HG03432 (cell line): ENCODE data around the gene TRIM61.

Source experiments
- ATAC-seq: cut with Tn5 transposase; IDR thresholded peaks from one replicate; pipeline ENCODE4 v1.9.1; 2021; ENCODE audit warnings: mild to moderate bottlenecking, moderate library complexity; ENCODE audit not compliant: unreplicated experiment

TRIM61 gene

DNA sequence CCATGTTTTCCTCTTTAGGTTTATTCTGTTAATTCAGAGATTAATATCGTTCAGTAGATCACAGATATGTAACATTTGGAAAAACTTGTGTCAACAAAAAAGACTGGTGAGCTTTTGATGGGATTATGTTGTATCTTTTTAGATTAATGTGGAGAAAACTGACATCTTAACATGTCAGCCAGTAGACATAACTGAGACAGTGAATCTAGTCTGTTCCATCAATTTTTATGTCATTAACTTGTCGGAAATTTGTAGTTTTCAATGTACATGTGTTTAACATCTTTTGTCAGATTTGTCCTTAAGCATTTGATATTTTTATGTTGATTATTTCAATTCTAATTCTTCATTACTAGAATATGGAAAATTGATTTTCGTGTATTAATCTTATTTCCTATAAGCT lies 58.5 kb downstream of the TRIM61 start:
- no peak for ATAC-seq
